Neutrophil (primary cell): ENCODE results near the gene NHLRC2.

Source experiments
- H3K27ac ChIP-seq: fragments of 200-600 bp; sonication (generic); 2 replicates; pipeline ENCODE4 v1.5.1; 2016; ENCODE audit warnings: mild to moderate bottlenecking, moderate library complexity
- H3K27me3 ChIP-seq: fragments of 200-600 bp; sonication (generic); 2 replicates; pipeline ENCODE4 v1.6.0; 2016; ENCODE audit warnings: mild to moderate bottlenecking
- H3K36me3 ChIP-seq: fragments of 200-600 bp; sonication (generic); 2 replicates; pipeline ENCODE4 v1.5.1; 2017
- H3K4me1 ChIP-seq, 2 experiments: fragments of 200-600 bp in 1 of 2; sonication (generic) in 1 of 2; 1 replicate in 1 of 2; 2 replicates in 1 of 2; pipeline versions ENCODE4 v1.5.1 to v1.6.1; 2013 to 2016; ENCODE audit warnings: low read depth in 1 of 2, low read length in 1 of 2, mild to moderate bottlenecking in 1 of 2, moderate library complexity in 1 of 2; ENCODE audit not compliant: control insufficient read depth in 1 of 2, insufficient read depth in 1 of 2
- H3K4me3 ChIP-seq, 2 experiments: fragments of 200-600 bp in 1 of 2; sonication (generic) in 1 of 2; 1 replicate in 1 of 2; 2 replicates in 1 of 2; pipeline ENCODE4 v1.5.1; 2013 to 2016; ENCODE audit warnings: low read depth in 1 of 2, low read length in 1 of 2, mild to moderate bottlenecking in 1 of 2, moderate library complexity in 1 of 2
- H3K9me3 ChIP-seq: fragments of 200-600 bp; sonication (generic); 2 replicates; pipeline ENCODE4 v1.5.1; 2016
- CTCF ChIP-seq: fragments of 200-600 bp; sonication (generic); IDR thresholded peaks from 2 replicates; pipeline ENCODE4 v1.5.1; 2016; ENCODE audit warnings: antibody characterized with exemption

NHLRC2 gene

DNA sequence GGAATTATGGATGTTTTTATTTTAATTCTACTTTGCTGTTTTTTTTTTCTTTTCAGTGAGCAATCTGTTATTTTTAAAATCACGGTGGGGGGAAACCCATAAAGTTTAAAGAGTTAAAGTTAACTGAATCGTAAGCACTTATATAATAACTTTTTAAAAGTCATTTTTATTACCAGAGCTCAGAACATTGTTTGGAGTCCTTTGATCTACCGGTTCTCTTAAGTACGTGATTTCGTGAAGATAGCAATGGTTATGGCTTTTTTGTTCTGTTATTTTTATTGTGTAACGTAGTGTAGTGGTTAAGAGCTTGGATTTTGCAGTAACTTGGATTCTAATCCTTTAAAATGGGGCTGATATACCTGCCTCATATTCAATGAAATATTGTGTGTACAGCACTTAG lies 57.4 kb downstream of the NHLRC2 start:
- Histone ChIP-seq H3K27me3 (no peaks in the 10 kb centered on the region), H3K4me1 (peaks cover 0 to 6% of the 10 kb centered on the region in 2 experiments), H3K9me3 (no peaks in the 10 kb centered on the region), H3K27ac (no peak overlapping the region), H3K4me3 (no peak overlapping the region), H3K36me3 (peaks cover 40% of the 10 kb centered on the region)
- TF ChIP-seq CTCF = no peak

DNA sequence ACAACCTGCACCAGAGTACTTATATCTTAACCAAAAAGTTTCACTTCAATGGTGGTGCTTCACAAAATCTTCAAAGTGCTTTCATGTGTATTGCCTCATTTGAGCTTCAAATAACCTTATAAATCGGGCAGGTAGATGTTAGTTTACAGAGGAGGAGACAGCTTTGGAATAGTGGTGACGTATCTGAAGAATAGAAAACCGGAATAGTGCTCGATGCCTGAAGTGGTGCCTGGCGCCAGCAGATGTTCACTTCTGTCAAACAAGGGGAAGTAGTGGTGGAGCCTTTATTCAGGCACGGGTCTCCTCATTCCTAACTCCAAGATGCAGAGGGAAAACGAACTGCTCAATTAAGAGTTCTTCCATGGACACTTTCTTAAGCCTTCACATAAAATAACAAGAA lies 58.1 kb downstream of the NHLRC2 start:
- Histone ChIP-seq H3K4me3 (no peak overlapping the region), H3K36me3 (peaks cover 32% of the 10 kb centered on the region)
- TF ChIP-seq CTCF = no peak

GRCh38 chr10:113914956-113915355 lies 60.5 kb downstream of the NHLRC2 start:
- peaks cover under 1% of the 10 kb centered on the region for H3K27me3 ChIP-seq
- peaks cover 0 to 6% of the 10 kb centered on the region in 2 experiments for H3K4me1 ChIP-seq
- TF ChIP-seq CTCF = no peak
- H3K4me3 ChIP-seq = no peak overlapping the region
- no peaks in the 10 kb centered on the region for H3K9me3 ChIP-seq
- no peak overlapping the region for H3K27ac ChIP-seq
- H3K36me3 ChIP-seq = peaks cover 22% of the 10 kb centered on the region

More for the DNA sequence above, 58.1 kb downstream of the NHLRC2 start:
- Histone ChIP-seq H3K27ac (no peak overlapping the region), H3K27me3 (no peaks in the 10 kb centered on the region), H3K9me3 (no peaks in the 10 kb centered on the region), H3K4me1 (peaks cover 0 to 6% of the 10 kb centered on the region in 2 experiments)

GRCh38 chr10:113915540-113915939 lies 61.1 kb downstream of the NHLRC2 start:
- Histone ChIP-seq H3K27me3 (peaks cover 7% of the 10 kb centered on the region), H3K4me3 (no peak overlapping the region), H3K9me3 (no peaks in the 10 kb centered on the region), H3K36me3 (peaks cover 22% of the 10 kb centered on the region), H3K4me1 (peaks cover 0 to 6% of the 10 kb centered on the region in 2 experiments), H3K27ac (no peak overlapping the region)
- no peak for TF ChIP-seq CTCF

GRCh38 chr10:113916053-113916452 lies 61.6 kb downstream of the NHLRC2 start:
- H3K4me1 ChIP-seq = peaks cover 0 to 6% of the 10 kb centered on the region in 2 experiments
- H3K9me3 ChIP-seq = no peaks in the 10 kb centered on the region
- no peak for TF ChIP-seq CTCF
- H3K27me3 ChIP-seq = peaks cover 12% of the 10 kb centered on the region
- H3K36me3 ChIP-seq = peaks cover 22% of the 10 kb centered on the region
- no peak overlapping the region for H3K4me3 ChIP-seq
- H3K27ac ChIP-seq = no peak overlapping the region

DNA sequence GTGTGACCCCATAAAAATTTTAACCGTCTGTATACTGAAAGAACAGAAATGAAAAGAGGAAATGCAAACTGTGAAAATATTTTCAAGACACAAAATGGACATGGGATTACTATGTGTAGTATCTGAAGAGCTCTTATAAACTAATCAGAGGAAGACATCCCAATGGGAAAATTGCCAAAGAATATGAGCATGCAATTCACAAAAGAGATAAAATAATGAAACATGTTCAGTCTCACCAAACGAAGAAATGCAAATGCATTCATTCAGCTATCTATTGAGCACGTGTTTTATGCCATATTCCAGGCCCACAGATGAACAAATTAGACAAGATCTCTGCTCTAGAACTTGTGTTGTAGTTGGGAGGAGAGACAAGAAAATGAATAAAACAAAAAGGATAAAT lies 63.2 kb downstream of the NHLRC2 start:
- Histone ChIP-seq H3K4me3 (no peak overlapping the region), H3K27ac (no peak overlapping the region), H3K9me3 (no peaks in the 10 kb centered on the region), H3K27me3 (peaks cover 25% of the 10 kb centered on the region), H3K36me3 (peaks cover 14% of the 10 kb centered on the region), H3K4me1 (peaks cover 0 to 6% of the 10 kb centered on the region in 2 experiments)
- no peak for TF ChIP-seq CTCF
